Astrocyte (in vitro differentiated cells and primary cell): ENCODE results near the gene MAPK12. TPM values are rescaled to one million over a fixed set of nuclear protein-coding genes. Genes with fewer than 3 reads are reported as not detected.

ENCODE experiments used
- DNase-seq: peaks from one replicate; pipeline ENCODE4 v3.0.0-alpha.2; 2010; ENCODE audit warnings: low read depth
- FAIRE-seq: peaks from 2 replicates; lab custom pipeline; 2011; peaks lifted over from hg19 to GRCh38; lab: Jason Lieb, UNC
- H2AFZ ChIP-seq: 2 replicates; pipeline ENCODE4 v1.6.0; 2012; ENCODE audit warnings: low read depth, low read length, inconsistent platforms
- H3K27ac ChIP-seq: 2 replicates; pipeline ENCODE4 v1.5.1; 2011; ENCODE audit warnings: low read depth, low read length, inconsistent platforms
- H3K27me3 ChIP-seq: 2 replicates; pipeline ENCODE4 v1.6.0; 2011; ENCODE audit warnings: low read length, inconsistent platforms; ENCODE audit not compliant: insufficient read depth
- H3K36me3 ChIP-seq: 2 replicates; pipeline ENCODE4 v1.5.1; 2011; ENCODE audit warnings: low read length, inconsistent platforms; ENCODE audit not compliant: insufficient read depth
- H3K4me1 ChIP-seq: 2 replicates; pipeline ENCODE4 v1.5.1; 2011; ENCODE audit warnings: low read length, inconsistent platforms; ENCODE audit not compliant: insufficient read depth
- H3K4me2 ChIP-seq: 2 replicates; pipeline ENCODE4 v1.6.0; 2012; ENCODE audit warnings: low read length, inconsistent platforms
- H3K4me3 ChIP-seq: 2 replicates; pipeline ENCODE4 v1.5.1; 2011; ENCODE audit warnings: low read depth, mild to moderate bottlenecking, low read length, inconsistent platforms; ENCODE audit not compliant: insufficient read depth
- H3K79me2 ChIP-seq: 2 replicates; pipeline ENCODE4 v1.6.0; 2012; ENCODE audit warnings: mild to moderate bottlenecking, low read length, inconsistent platforms; ENCODE audit not compliant: insufficient read depth
- H3K9ac ChIP-seq: 2 replicates; pipeline ENCODE4 v1.6.0; 2012; ENCODE audit warnings: mild to moderate bottlenecking, low read length, inconsistent platforms
- H3K9me3 ChIP-seq: 2 replicates; pipeline ENCODE4 v1.5.1; 2012; ENCODE audit warnings: low read depth, mild to moderate bottlenecking, low read length, inconsistent platforms; ENCODE audit not compliant: insufficient read depth
- H4K20me1 ChIP-seq: 2 replicates; pipeline ENCODE4 v1.6.0; 2012; ENCODE audit warnings: low read length, inconsistent platforms; ENCODE audit not compliant: insufficient read depth
- H3K27ac Mint-ChIP-seq: one replicate; pipeline ENCODE4 v1.8.0; 2021; ENCODE audit warnings: mild to moderate bottlenecking, mixed read lengths; ENCODE audit not compliant: unreplicated experiment
- H3K27me3 Mint-ChIP-seq: one replicate; pipeline ENCODE4 v1.8.0; 2021; ENCODE audit warnings: low read depth, mixed read lengths; ENCODE audit not compliant: unreplicated experiment
- H3K36me3 Mint-ChIP-seq: one replicate; pipeline ENCODE4 v1.8.0; 2021; ENCODE audit warnings: low read depth, mixed read lengths; ENCODE audit not compliant: unreplicated experiment
- H3K4me1 Mint-ChIP-seq: one replicate; pipeline ENCODE4 v1.8.0; 2021; ENCODE audit warnings: low read depth, mixed read lengths; ENCODE audit not compliant: unreplicated experiment
- H3K4me3 Mint-ChIP-seq: one replicate; pipeline ENCODE4 v1.8.0; 2021; ENCODE audit warnings: mild to moderate bottlenecking, moderate library complexity, mixed read lengths; ENCODE audit not compliant: unreplicated experiment
- H3K9me3 Mint-ChIP-seq: one replicate; pipeline ENCODE4 v1.8.0; 2021; ENCODE audit warnings: mild to moderate bottlenecking, mixed read lengths; ENCODE audit not compliant: unreplicated experiment
- CTCF ChIP-seq: IDR thresholded peaks from 2 replicates; pipeline ENCODE4 v1.5.1; 2011; ENCODE audit warnings: low read depth, mild to moderate bottlenecking, inconsistent platforms, low read length, moderate library complexity; ENCODE audit not compliant: insufficient read depth
- EZH2 ChIP-seq: IDR thresholded peaks from 2 replicates; pipeline ENCODE4 v1.6.1; 2012; ENCODE audit warnings: mild to moderate bottlenecking, low read length, inconsistent platforms; ENCODE audit not compliant: insufficient read depth
- total RNA-seq: library from RNA; stranded (reverse); gene quantifications from 2 replicates; pipeline ENCODE4 v1.2.1, GENCODE V29; 2021

The MAPK12 gene
- total RNA-seq, 1 donor from 2014 or later = 36.4 TPM

GRCh38 chr22:50262973-50263617 lies 1.6 kb upstream of the MAPK12 start:
- Histone ChIP-seq H3K9me3 (no peaks in the 10 kb centered on the region), H3K79me2 (peaks cover 24% of the 10 kb centered on the region), H2AFZ (no peak overlapping the region), H4K20me1 (peaks cover 8% of the 10 kb centered on the region), H3K9ac (no peak overlapping the region), H3K4me2 (peak overlapping the region; percentile 1), H3K4me1 (peaks cover 18% of the 10 kb centered on the region), H3K4me3 (no peak overlapping the region), H3K27ac (no peak overlapping the region), H3K36me3 (no peaks in the 10 kb centered on the region), H3K27me3 (no peaks in the 10 kb centered on the region)
- TF ChIP-seq EZH2 = no peak
- TF ChIP-seq CTCF = no peak
- Mint-ChIP-seq H3K9me3 (no peaks in the 10 kb centered on the region), H3K27me3 (peaks cover 3% of the 10 kb centered on the region), H3K27ac (no peak overlapping the region), H3K36me3 (peaks cover 8% of the 10 kb centered on the region), H3K4me1 (peaks cover 7% of the 10 kb centered on the region), H3K4me3 (no peak overlapping the region)
- DNase-seq (no peak), FAIRE-seq (no peak)

- peak overlapping the region; percentile 92 for H3K4me2 ChIP-seq
- H3K36me3 ChIP-seq = no peaks in the 10 kb centered on the region
- Mint-ChIP-seq H3K4me1 (peaks cover 7% of the 10 kb centered on the region), H3K4me3 (peak overlapping the region; percentile 76), H3K27me3 (peaks cover 3% of the 10 kb centered on the region), H3K36me3 (peaks cover 8% of the 10 kb centered on the region), H3K27ac (peak overlapping the region; percentile 34), H3K9me3 (no peaks in the 10 kb centered on the region)
- no peak overlapping the region for H3K4me3 ChIP-seq
- FAIRE-seq (no peak), DNase-seq (no peak)
- H3K9me3 ChIP-seq = no peaks in the 10 kb centered on the region
- no peak overlapping the region for H3K27ac ChIP-seq
- no peaks in the 10 kb centered on the region for H3K27me3 ChIP-seq
- peaks cover 17% of the 10 kb centered on the region for H3K4me1 ChIP-seq
- H4K20me1 ChIP-seq = peaks cover 9% of the 10 kb centered on the region
- H3K9ac ChIP-seq = no peak overlapping the region
- H2AFZ ChIP-seq = no peak overlapping the region
- peaks cover 26% of the 10 kb centered on the region for H3K79me2 ChIP-seq
- TF ChIP-seq EZH2 (no peak), CTCF (no peak)
These were observed 1.0 kb upstream of the MAPK12 start for GRCh38 chr22:50262460-50262911.
